ENCODE data around the gene PDLIM1. TPM values are rescaled to one million over a fixed set of nuclear protein-coding genes. Genes with fewer than 3 reads are reported as not detected.

PDLIM1 gene
- total RNA-seq, 1 experiment from 2014 or later, result 202 TPM

DNA sequence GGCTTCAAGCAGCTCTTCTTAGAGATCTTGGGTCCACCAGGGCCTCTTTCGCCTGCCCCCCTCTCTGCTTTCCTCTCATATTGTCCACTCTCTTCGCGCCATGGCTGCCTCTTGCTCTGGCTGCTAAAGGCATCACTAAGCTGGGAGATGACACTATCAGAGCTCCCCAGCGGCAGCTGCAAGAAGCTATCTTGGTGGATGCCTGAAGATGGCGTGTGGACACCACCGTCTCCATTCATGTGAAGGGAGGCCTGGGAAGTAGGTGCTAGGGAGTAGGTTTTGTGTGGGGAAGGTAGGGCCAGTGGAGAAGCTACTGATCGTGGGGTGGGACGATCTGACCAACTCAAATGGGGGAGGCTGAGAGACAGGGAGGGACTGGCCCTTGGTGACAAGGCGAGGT lies 45.9 kb upstream of the PDLIM1 start:
- Histone ChIP-seq H3K4me3 (no peak overlapping the region), H3K36me3 (ENCODE audit: low read depth) (no peaks in the 10 kb centered on the region), H3K79me2 (ENCODE audit: low read depth) (no peaks in the 10 kb centered on the region), H3K27me3 (ENCODE audit: insufficient read depth, low read depth) (no peaks in the 10 kb centered on the region), H3K27ac (no peak overlapping the region), H3F3A (ENCODE audit: insufficient read depth, low read depth) (no peaks in the 10 kb centered on the region), H3K9me2 (ENCODE audit: insufficient read depth) (no peaks in the 10 kb centered on the region), H4K20me1 (ENCODE audit: insufficient read depth) (no peaks in the 10 kb centered on the region), H2AFZ (no peak overlapping the region), H3K9me3 (ENCODE audit: insufficient read depth, low read depth) (no peaks in the 10 kb centered on the region), H3K4me1 (replicated peaks; ENCODE audit: insufficient read depth) (no peaks in the 10 kb centered on the region), H3K4me2 (no peak overlapping the region)
- DNase-seq, result no peak
- ChIA-PET POLR2A (ENCODE audit: unreplicated experiment) (no interaction called here), CTCF (interaction anchor here (0.6 kb wide), 1 partner anchor 13 kb away, joined by 7 read pairs; no protein-coding TSS in a partner anchor)
- intact Hi-C loops (cut with micrococcal nuclease; ENCODE audit: unreplicated experiment), result no loop called here
- TF ChIP-seq CTCF (conservative IDR thresholded peaks at IDR 0.05) (no peak), EZH2 (IDR thresholded peaks at IDR 0.05; ENCODE audit: low read depth) (no peak)
- no TSS peak for BruUV-seq (replicated peaks)

DNA sequence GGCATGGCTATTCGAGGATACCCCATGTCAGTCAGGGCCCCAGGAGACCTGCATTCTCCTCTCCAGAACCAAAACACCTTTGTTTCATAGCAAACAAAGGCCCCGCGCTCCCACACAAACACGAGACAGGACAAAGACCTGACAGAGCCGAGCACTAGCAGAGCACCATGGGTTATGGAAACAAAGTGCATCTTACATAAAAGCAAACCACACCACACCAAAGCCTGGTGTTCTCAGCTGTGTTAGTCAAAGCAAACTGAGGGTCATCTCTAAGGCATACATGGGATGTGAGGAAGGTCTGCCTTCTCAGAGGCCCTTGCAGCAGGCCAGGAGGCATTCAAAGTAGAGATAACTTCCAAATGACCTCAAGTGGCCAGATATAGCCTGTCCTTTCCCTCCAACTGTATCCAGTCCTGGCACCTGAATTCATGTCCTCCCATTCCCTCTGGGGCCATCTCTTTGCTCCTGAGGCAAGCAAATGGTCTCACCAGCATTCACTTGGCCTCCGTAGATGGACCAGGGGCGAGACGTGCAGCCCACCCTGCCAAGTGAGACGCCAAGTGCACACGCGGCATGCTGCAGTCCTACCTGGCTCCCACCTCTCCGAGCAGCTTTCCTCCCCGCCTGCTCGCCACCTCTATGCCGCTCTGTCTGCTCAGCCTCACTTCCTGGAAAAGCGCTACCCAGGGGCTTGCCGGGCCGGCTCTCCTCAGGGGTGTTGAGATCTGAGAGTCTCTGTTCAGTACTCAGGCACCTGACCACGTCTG lies 45.3 kb upstream of the PDLIM1 start:
- no peaks in the 10 kb centered on the region for H3K27me3 ChIP-seq (ENCODE audit: insufficient read depth, low read depth)
- H3K4me3 ChIP-seq, result no peak overlapping the region
- H3K9me3 ChIP-seq (ENCODE audit: insufficient read depth, low read depth), result no peaks in the 10 kb centered on the region
- H3K9me2 ChIP-seq (ENCODE audit: insufficient read depth), result no peaks in the 10 kb centered on the region
- no peak overlapping the region for H3K4me2 ChIP-seq
- H3F3A ChIP-seq (ENCODE audit: insufficient read depth, low read depth), result no peaks in the 10 kb centered on the region
- H3K79me2 ChIP-seq (ENCODE audit: low read depth), result no peaks in the 10 kb centered on the region
- intact Hi-C loops (cut with micrococcal nuclease; ENCODE audit: unreplicated experiment), result no loop called here
- no peak for DNase-seq
- CTCF ChIA-PET, result no interaction called here
- TF ChIP-seq CTCF (conservative IDR thresholded peaks at IDR 0.05) (no peak), EZH2 (IDR thresholded peaks at IDR 0.05; ENCODE audit: low read depth) (no peak)
- POLR2A ChIA-PET (ENCODE audit: unreplicated experiment), result no interaction called here
- H3K4me1 ChIP-seq (replicated peaks; ENCODE audit: insufficient read depth), result 0 out of 2 replicates have a peak, but pooled peaks cover under 1% of the 10 kb centered on the region
- no peak overlapping the region for H2AFZ ChIP-seq
- H3K36me3 ChIP-seq (ENCODE audit: low read depth), result no peaks in the 10 kb centered on the region
- no peak overlapping the region for H3K27ac ChIP-seq
- BruUV-seq (replicated peaks), result no TSS peak
- H4K20me1 ChIP-seq (ENCODE audit: insufficient read depth), result no peaks in the 10 kb centered on the region

- Histone ChIP-seq H3K79me2 (ENCODE audit: low read depth) (no peaks in the 10 kb centered on the region), H3K4me2 (no peak overlapping the region), H3F3A (ENCODE audit: insufficient read depth, low read depth) (peaks cover 8% of the 10 kb centered on the region; the same call in 1 of the 2 replicates), H3K27ac (no peak overlapping the region), H3K4me3 (no peak overlapping the region), H3K4me1 (replicated peaks; ENCODE audit: insufficient read depth) (peaks cover 13% of the 10 kb centered on the region; the same call in 1 of the 2 replicates), H2AFZ (no peak overlapping the region), H3K27me3 (ENCODE audit: insufficient read depth, low read depth) (no peaks in the 10 kb centered on the region), H3K36me3 (ENCODE audit: low read depth) (no peaks in the 10 kb centered on the region), H3K9me3 (ENCODE audit: insufficient read depth, low read depth) (no peaks in the 10 kb centered on the region), H4K20me1 (ENCODE audit: insufficient read depth) (no peaks in the 10 kb centered on the region), H3K9me2 (ENCODE audit: insufficient read depth) (no peaks in the 10 kb centered on the region)
- DNase-seq, result no peak
- TF ChIP-seq CTCF (conservative IDR thresholded peaks at IDR 0.05) (no peak), EZH2 (IDR thresholded peaks at IDR 0.05; ENCODE audit: low read depth) (no peak)
- TSS peak; percentile 19 for BruUV-seq (replicated peaks)
- POLR2A ChIA-PET (ENCODE audit: unreplicated experiment), result no interaction called here
- intact Hi-C loops (cut with micrococcal nuclease; ENCODE audit: unreplicated experiment), result no loop called here
- CTCF ChIA-PET, result no interaction called here
These were observed 44.0 kb upstream of the PDLIM1 start for GRCh38 chr10:95334805-95335144.
